GM13977 (cell line): ENCODE results near the gene C3orf18.

Source experiments
- DNase-seq: peaks from one replicate; pipeline ENCODE4 v3.0.0; 2012; ENCODE audit warnings: low spot score
- in situ Hi-C: fragments of 300-500 bp; cut with MboI; formaldehyde crosslinking; loops from one replicate; pipeline ENCODE4 v1.12.0; 2022; ENCODE audit warnings: low sequenced_read_pairs, low pct_unique_long_range_greater_than_20kb, mixed read lengths, inconsistent platforms; ENCODE audit not compliant: unreplicated experiment
- TF ChIP-seq, protein P1 (sequence below): IDR thresholded peaks from 2 replicates; pipeline ENCODE4 v1.5.1; 2012; ENCODE audit warnings: mild to moderate bottlenecking, control low read depth; ENCODE audit not compliant: insufficient read depth; ENCODE audit errors: extremely low read depth, missing control alignments

C3orf18 gene

GRCh38 chr3:50603261-50604109, 35.9 kb upstream of the C3orf18 start:
- DNase-seq = no peak
- TF ChIP-seq, protein P1, sequence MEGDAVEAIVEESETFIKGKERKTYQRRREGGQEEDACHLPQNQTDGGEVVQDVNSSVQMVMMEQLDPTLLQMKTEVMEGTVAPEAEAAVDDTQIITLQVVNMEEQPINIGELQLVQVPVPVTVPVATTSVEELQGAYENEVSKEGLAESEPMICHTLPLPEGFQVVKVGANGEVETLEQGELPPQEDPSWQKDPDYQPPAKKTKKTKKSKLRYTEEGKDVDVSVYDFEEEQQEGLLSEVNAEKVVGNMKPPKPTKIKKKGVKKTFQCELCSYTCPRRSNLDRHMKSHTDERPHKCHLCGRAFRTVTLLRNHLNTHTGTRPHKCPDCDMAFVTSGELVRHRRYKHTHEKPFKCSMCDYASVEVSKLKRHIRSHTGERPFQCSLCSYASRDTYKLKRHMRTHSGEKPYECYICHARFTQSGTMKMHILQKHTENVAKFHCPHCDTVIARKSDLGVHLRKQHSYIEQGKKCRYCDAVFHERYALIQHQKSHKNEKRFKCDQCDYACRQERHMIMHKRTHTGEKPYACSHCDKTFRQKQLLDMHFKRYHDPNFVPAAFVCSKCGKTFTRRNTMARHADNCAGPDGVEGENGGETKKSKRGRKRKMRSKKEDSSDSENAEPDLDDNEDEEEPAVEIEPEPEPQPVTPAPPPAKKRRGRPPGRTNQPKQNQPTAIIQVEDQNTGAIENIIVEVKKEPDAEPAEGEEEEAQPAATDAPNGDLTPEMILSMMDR = no peak
- in situ Hi-C loops = loop anchor here (25.0 kb wide), 1 partner anchor 1084 kb away; no protein-coding TSS in a partner anchor

GRCh38 chr3:50602595-50603191, 35.1 kb upstream of the C3orf18 start:
- no peak for DNase-seq
- TF ChIP-seq, protein P1 = no peak
- in situ Hi-C loops = loop anchor here (25.0 kb wide), 1 partner anchor 1085 kb away; no protein-coding TSS in a partner anchor

DNA sequence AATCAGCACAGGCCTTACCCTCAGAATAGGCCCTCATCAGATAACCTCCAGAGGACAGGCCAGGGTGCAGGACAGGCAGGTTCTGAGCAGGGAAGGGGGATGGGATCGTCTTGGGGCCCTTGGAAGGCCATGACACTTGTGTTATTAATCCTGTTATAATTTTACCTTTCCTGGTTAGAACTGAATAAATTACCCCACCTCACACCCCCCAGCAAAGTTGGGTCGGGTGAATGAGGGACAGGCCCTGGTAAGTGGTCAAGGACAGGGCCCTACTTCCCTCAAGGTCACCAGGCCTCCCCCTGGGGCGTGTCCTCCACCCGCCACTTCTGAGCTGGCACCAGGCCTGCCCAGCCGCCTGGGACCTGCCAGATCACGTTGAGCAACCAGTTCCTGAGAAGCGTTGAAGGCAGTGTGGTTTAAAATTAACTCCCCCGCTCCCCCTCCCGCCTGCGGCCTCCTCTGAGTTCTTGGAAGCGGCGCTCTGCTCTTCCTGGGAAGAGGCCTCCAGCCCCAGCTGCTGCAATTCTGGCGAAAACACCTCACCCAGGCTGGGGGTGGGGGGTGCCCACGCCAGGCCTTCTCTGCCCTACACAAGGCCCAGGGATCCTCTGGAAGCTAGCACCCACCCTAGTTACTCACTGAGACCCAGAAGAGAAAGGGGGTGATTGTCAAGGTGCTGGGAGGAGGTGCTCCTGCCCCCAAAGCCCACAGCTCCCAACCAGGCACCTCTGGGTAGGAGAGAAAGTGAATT, 33.5 kb upstream of the C3orf18 start:
- in situ Hi-C loops = loop anchor here (25.0 kb wide), 1 partner anchor 1086 kb away; no protein-coding TSS in a partner anchor
- DNase-seq = peak; percentile 58
- TF ChIP-seq, protein P1 = no peak

DNA sequence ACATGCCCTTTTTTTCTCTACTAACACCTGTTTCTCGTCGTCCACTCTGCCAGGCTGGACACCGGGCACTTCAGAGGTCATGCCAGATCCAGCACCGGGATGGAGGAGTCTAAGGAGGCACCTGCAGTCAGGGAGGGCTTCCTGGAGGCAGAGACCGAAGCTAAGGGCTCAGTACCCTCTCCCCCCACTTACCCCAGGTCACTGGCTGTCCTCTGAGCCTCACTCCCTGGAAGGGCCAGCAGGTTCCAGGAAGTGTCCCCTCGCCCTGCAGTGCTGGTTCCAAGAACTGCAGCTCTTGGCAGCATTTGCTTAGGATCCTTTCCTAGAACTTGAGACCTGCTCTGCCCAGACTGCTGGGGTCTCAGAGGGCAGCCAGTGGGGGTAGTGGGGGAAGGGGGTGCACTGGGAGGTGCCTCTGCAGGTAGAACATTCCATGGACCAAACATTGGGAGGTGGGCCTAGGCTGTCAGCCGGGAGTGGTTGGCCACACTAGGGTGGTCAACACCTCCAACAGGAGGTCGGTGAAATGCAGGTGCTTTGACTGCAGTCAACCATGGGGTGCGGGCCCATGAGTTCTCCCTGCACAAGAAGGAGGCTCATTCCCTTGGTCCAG, 32.7 kb upstream of the C3orf18 start:
- DNase-seq = no peak
- TF ChIP-seq, protein P1 = no peak
- in situ Hi-C loops = loop anchor here (25.0 kb wide), 1 partner anchor 1087 kb away; no protein-coding TSS in a partner anchor

DNA sequence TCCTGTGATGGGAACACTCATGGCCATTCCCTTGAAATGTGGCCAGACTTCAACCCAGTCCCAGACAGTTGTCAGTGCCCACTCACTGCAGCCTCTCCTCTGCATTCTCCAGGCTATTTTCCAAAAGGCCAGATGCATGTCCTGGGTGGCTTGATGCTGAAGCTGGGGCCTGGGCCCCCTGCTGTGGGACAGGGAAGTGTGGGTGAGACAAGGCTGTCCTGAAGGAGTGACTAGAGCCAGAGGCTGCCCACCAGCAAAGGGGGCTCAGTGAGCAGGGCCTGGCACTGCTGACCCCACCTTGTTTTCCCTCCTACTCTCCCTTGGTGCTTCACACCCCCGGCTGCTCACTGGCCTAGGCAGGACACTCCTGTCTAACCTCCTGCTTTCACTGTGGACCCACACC, 32.2 kb upstream of the C3orf18 start:
- no peak for DNase-seq
- in situ Hi-C loops = loop anchor here (25.0 kb wide), 1 partner anchor 1088 kb away; no protein-coding TSS in a partner anchor

More for the DNA sequence above, 32.2 kb upstream of the C3orf18 start:
- TF ChIP-seq, protein P1 = no peak
